OCI-LY7 (cell line): ENCODE data around the gene RAB31. TPM values are rescaled to one million over a fixed set of nuclear protein-coding genes. Genes with fewer than 3 reads are reported as not detected.

Experiments
- BruUV-seq: library from RNA; stranded (reverse); fragments of 400-500 nt; replicated peaks from 2 replicates; lab custom pipeline; 2021; lab: Mats Ljungman, UMichigan
- CTCF ChIA-PET: fragments of 300-600 bp; sonication (Branson Sonifier 250); formaldehyde crosslinking; loops from one replicate; lab custom pipeline; 2022; ENCODE audit warnings: antibody characterized with exemption; ENCODE audit not compliant: unreplicated experiment; lab: Charles Lee
- POLR2A ChIA-PET: fragments of 300-600 bp; sonication (Branson Sonifier 250); formaldehyde crosslinking; loops from one replicate; lab custom pipeline; 2022; ENCODE audit warnings: antibody characterized with exemption; lab: Charles Lee
- DNase-seq: peaks from one replicate; pipeline ENCODE4 v3.0.0-alpha.2; 2015; ENCODE audit warnings: low spot score
- H2AFZ ChIP-seq: fragments of 200-600 bp; sonication (generic), shearing (Covaris generic); 2 replicates; pipeline ENCODE4 v1.6.1; 2014; ENCODE audit warnings: mild to moderate bottlenecking, antibody characterized with exemption, low read length, moderate library complexity
- H3K27ac ChIP-seq: fragments of 200-600 bp; sonication (generic); 2 replicates; pipeline ENCODE4 v1.5.1; 2014; ENCODE audit warnings: mixed run types, low read depth, mild to moderate bottlenecking, moderate library complexity, low read length, inconsistent platforms; ENCODE audit not compliant: poor library complexity, severe bottlenecking
- H3K36me3 ChIP-seq: fragments of 200-600 bp; sonication (generic); 2 replicates; pipeline ENCODE4 v1.6.1; 2014; ENCODE audit warnings: mild to moderate bottlenecking, antibody characterized with exemption, low read length, moderate library complexity, mixed read lengths; ENCODE audit not compliant: insufficient read depth
- H3K4me1 ChIP-seq: fragments of 200-600 bp; sonication (generic); 2 replicates; pipeline ENCODE4 v1.5.1; 2014; ENCODE audit warnings: mild to moderate bottlenecking, low read length; ENCODE audit not compliant: insufficient read depth, poor library complexity, severe bottlenecking
- H3K4me2 ChIP-seq: fragments of 200-600 bp; sonication (generic); 2 replicates; pipeline ENCODE4 v1.6.1; 2014; ENCODE audit warnings: mild to moderate bottlenecking, low read length
- H3K4me3 ChIP-seq: fragments of 200-600 bp; sonication (generic); 2 replicates; pipeline ENCODE4 v1.5.1; 2014; ENCODE audit warnings: mild to moderate bottlenecking, low read depth, low read length; ENCODE audit not compliant: poor library complexity, severe bottlenecking
- H3K79me2 ChIP-seq: fragments of 200-600 bp; sonication (generic); 2 replicates; pipeline ENCODE4 v1.6.1; 2016; ENCODE audit warnings: low read depth, mild to moderate bottlenecking, low read length, moderate library complexity, mixed read lengths; ENCODE audit not compliant: insufficient read depth
- H3K9me2 ChIP-seq: fragments of 200-600 bp; sonication (generic); 2 replicates; pipeline ENCODE4 v1.6.1; 2016; ENCODE audit warnings: mild to moderate bottlenecking, low read length, mixed read lengths; ENCODE audit not compliant: insufficient read depth
- H3K9me3 ChIP-seq: fragments of 200-600 bp; sonication (generic); 2 replicates; pipeline ENCODE4 v1.6.1; 2014; ENCODE audit warnings: mild to moderate bottlenecking, mixed run types, low read length, mixed read lengths
- H4K20me1 ChIP-seq: fragments of 200-600 bp; sonication (generic); 2 replicates; pipeline ENCODE4 v1.6.1; 2014; ENCODE audit warnings: mild to moderate bottlenecking, antibody characterized with exemption, low read length, moderate library complexity, mixed read lengths; ENCODE audit not compliant: insufficient read depth
- CTCF ChIP-seq: fragments of 200-600 bp; sonication (generic); conservative IDR thresholded peaks from 2 replicates; pipeline ENCODE4 v1.5.1; 2014; ENCODE audit warnings: mild to moderate bottlenecking, antibody characterized with exemption, low read length, moderate library complexity, mixed read lengths
- EZH2phosphoT487 ChIP-seq: fragments of 200-600 bp; sonication (generic); IDR thresholded peaks from 2 replicates; pipeline ENCODE4 v1.6.1; 2018; ENCODE audit warnings: low read depth, borderline replicate concordance, mild to moderate bottlenecking, mixed run types, antibody characterized with exemption, low read length, moderate library complexity, mixed read lengths
- intact Hi-C: fragments of 100-400 bp; cut with micrococcal nuclease; formaldehyde crosslinking; loops from one replicate; pipeline ENCODE4 v1.10.0; 2022; ENCODE audit not compliant: unreplicated experiment
- total RNA-seq, 2 experiments: library from RNA; depleted of rRNA in 1 of 2; stranded (reverse); fragments of >200 nt in 1 of 2; shearing (Covaris generic) in 1 of 2; gene quantifications; 2 replicates each; pipeline ENCODE4 v1.2.3, GENCODE V29; 2014 to 2022

The RAB31 gene
- total RNA-seq, 2 experiments from 2014 or later = not detected

- Histone ChIP-seq H3K9me2 (no peaks in the 10 kb centered on the region), H3K4me3 (no peak overlapping the region), H3K4me2 (no peak overlapping the region), H3K36me3 (no peaks in the 10 kb centered on the region), H3K9me3 (no peaks in the 10 kb centered on the region), H3K79me2 (no peaks in the 10 kb centered on the region), H4K20me1 (no peaks in the 10 kb centered on the region), H3K4me1 (no peaks in the 10 kb centered on the region), H3K27ac (no peak overlapping the region), H2AFZ (no peak overlapping the region)
- intact Hi-C loops = no loop called here
- POLR2A ChIA-PET = no interaction called here
- TF ChIP-seq EZH2phosphoT487 = no peak
- no peak for TF ChIP-seq CTCF
- BruUV-seq = no TSS peak
- CTCF ChIA-PET = no interaction called here
- DNase-seq = no peak
Observed at GRCh38 chr18:9876867-9877654, 169.0 kb downstream of the RAB31 start.

GRCh38 chr18:9877655-9878014 lies 169.5 kb downstream of the RAB31 start:
- no peak overlapping the region for H2AFZ ChIP-seq
- intact Hi-C loops = no loop called here
- no peak overlapping the region for H3K4me3 ChIP-seq
- no TSS peak for BruUV-seq
- H3K4me1 ChIP-seq = no peaks in the 10 kb centered on the region
- DNase-seq = no peak
- no peak for TF ChIP-seq CTCF
- no peak for TF ChIP-seq EZH2phosphoT487
- ChIA-PET POLR2A (no interaction called here), CTCF (no interaction called here)
- no peaks in the 10 kb centered on the region for H3K36me3 ChIP-seq
- no peaks in the 10 kb centered on the region for H4K20me1 ChIP-seq
- no peaks in the 10 kb centered on the region for H3K9me2 ChIP-seq
- no peak overlapping the region for H3K4me2 ChIP-seq
- H3K9me3 ChIP-seq = no peaks in the 10 kb centered on the region
- no peaks in the 10 kb centered on the region for H3K79me2 ChIP-seq
- no peak overlapping the region for H3K27ac ChIP-seq

- DNase-seq = no peak
- no peak for TF ChIP-seq CTCF
- TF ChIP-seq EZH2phosphoT487 = no peak
- no peaks in the 10 kb centered on the region for H3K9me3 ChIP-seq
- no peaks in the 10 kb centered on the region for H4K20me1 ChIP-seq
- no peaks in the 10 kb centered on the region for H3K4me1 ChIP-seq
- no peak overlapping the region for H2AFZ ChIP-seq
- H3K27ac ChIP-seq = no peak overlapping the region
- intact Hi-C loops = no loop called here
- H3K79me2 ChIP-seq = no peaks in the 10 kb centered on the region
- BruUV-seq = no TSS peak
- ChIA-PET POLR2A (no interaction called here), CTCF (no interaction called here)
- no peak overlapping the region for H3K4me2 ChIP-seq
- no peaks in the 10 kb centered on the region for H3K9me2 ChIP-seq
- H3K36me3 ChIP-seq = no peaks in the 10 kb centered on the region
- H3K4me3 ChIP-seq = no peak overlapping the region
Observed at GRCh38 chr18:9878095-9878494, 170.0 kb downstream of the RAB31 start.
